ENCODE data around the gene KATNAL2. TPM values are rescaled to one million over a fixed set of nuclear protein-coding genes. Genes with fewer than 3 reads are reported as not detected.

KATNAL2 gene
- total and polyA plus RNA-seq, 4 donors = 1.5 to 8.0 (median 4.1) TPM

- Histone ChIP-seq H3K4me3 (no peak overlapping the region), H3K9me3 (ENCODE audit: control insufficient read depth in 4 of 4, insufficient read depth in 3 of 4, low read length in 3 of 4) (no peaks in the 10 kb centered on the region), H3K36me3 (ENCODE audit: control insufficient read depth in 4 of 4, insufficient read depth in 4 of 4, low read length in 4 of 4) (no peaks in the 10 kb centered on the region), H3K27ac (ENCODE audit: low read depth in 1 of 2, low read length in 1 of 2) (no peak overlapping the region), H3K27me3 (ENCODE audit: control insufficient read depth in 3 of 3, insufficient read depth in 3 of 3, low read length in 2 of 3) (no peaks in the 10 kb centered on the region), H3K4me1 (ENCODE audit: control insufficient read depth in 5 of 5, insufficient read depth in 5 of 5, low read length in 5 of 5) (peaks cover 0 to 2% (median 0%) of the 10 kb centered on the region in 5 donors), H3K9ac (ENCODE audit: insufficient read depth in 1 of 2, low read length in 2 of 2) (no peak overlapping the region)
- TF ChIP-seq, protein P1, sequence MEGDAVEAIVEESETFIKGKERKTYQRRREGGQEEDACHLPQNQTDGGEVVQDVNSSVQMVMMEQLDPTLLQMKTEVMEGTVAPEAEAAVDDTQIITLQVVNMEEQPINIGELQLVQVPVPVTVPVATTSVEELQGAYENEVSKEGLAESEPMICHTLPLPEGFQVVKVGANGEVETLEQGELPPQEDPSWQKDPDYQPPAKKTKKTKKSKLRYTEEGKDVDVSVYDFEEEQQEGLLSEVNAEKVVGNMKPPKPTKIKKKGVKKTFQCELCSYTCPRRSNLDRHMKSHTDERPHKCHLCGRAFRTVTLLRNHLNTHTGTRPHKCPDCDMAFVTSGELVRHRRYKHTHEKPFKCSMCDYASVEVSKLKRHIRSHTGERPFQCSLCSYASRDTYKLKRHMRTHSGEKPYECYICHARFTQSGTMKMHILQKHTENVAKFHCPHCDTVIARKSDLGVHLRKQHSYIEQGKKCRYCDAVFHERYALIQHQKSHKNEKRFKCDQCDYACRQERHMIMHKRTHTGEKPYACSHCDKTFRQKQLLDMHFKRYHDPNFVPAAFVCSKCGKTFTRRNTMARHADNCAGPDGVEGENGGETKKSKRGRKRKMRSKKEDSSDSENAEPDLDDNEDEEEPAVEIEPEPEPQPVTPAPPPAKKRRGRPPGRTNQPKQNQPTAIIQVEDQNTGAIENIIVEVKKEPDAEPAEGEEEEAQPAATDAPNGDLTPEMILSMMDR (IDR thresholded peaks at IDR 0.05; ENCODE audit: control extremely low read depth, extremely low read depth) = no peak
- 71 to 80% methylated on average over 13 of the region's 13 CpGs for WGBS, 2 donors
- DNase-seq = no peak
- ATAC-seq (ENCODE audit: insufficient read depth, low FRiP score) = no peak
Measured at GRCh38 chr18:47075098-47075883, 157.9 kb downstream of the KATNAL2 start.

GRCh38 chr18:47077111-47077510, 159.7 kb downstream of the KATNAL2 start:
- ATAC-seq (ENCODE audit: insufficient read depth, low FRiP score) (no peak), DNase-seq (no peak)
- H3K9me3 ChIP-seq (ENCODE audit: control insufficient read depth in 4 of 4, insufficient read depth in 3 of 4, low read length in 3 of 4) = no peaks in the 10 kb centered on the region
- no peak overlapping the region for H3K9ac ChIP-seq (ENCODE audit: insufficient read depth in 1 of 2, low read length in 2 of 2)
- no peak overlapping the region for H3K27ac ChIP-seq (ENCODE audit: low read depth in 1 of 2, low read length in 1 of 2)
- no peaks in the 10 kb centered on the region for H3K27me3 ChIP-seq (ENCODE audit: control insufficient read depth in 3 of 3, insufficient read depth in 3 of 3, low read length in 2 of 3)
- WGBS, 2 donors = 90 to 96% methylated on average over 7 of the region's 7 CpGs
- H3K36me3 ChIP-seq (ENCODE audit: control insufficient read depth in 4 of 4, insufficient read depth in 4 of 4, low read length in 4 of 4) = no peaks in the 10 kb centered on the region
- peaks cover 0 to 2% (median 0%) of the 10 kb centered on the region in 5 donors for H3K4me1 ChIP-seq (ENCODE audit: control insufficient read depth in 5 of 5, insufficient read depth in 5 of 5, low read length in 5 of 5)
- no peak overlapping the region for H3K4me3 ChIP-seq
- TF ChIP-seq, protein P1 (IDR thresholded peaks at IDR 0.05; ENCODE audit: control extremely low read depth, extremely low read depth) = no peak

DNA sequence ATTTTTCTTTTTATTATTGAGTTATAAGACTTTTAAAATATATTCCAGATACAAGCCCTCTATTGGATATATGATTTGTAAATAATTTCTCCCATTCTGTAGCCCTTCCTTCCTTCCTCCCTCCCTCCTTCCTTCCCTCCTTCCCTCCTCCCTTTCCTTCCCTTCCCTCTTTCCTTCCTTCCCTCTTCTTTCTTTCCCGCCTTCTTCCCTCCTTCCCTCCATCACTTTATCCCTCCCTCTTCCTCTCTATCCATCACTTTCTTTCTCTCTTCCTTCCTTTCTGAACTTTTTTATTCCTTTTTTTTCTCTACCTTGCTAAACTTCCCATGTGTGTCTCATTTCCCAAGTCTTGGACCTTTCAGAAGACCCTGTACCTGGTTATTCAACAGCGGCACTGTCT, 163.5 kb downstream of the KATNAL2 start:
- H3K4me3 ChIP-seq = no peak overlapping the region
- ATAC-seq (ENCODE audit: insufficient read depth, low FRiP score) (no peak), DNase-seq (no peak)
- H3K4me1 ChIP-seq (ENCODE audit: control insufficient read depth in 5 of 5, insufficient read depth in 5 of 5, low read length in 5 of 5) = peaks cover 0 to 2% (median 0%) of the 10 kb centered on the region in 5 donors
- H3K9ac ChIP-seq (ENCODE audit: insufficient read depth in 1 of 2, low read length in 2 of 2) = no peak overlapping the region
- H3K9me3 ChIP-seq (ENCODE audit: control insufficient read depth in 4 of 4, insufficient read depth in 3 of 4, low read length in 3 of 4) = no peaks in the 10 kb centered on the region
- TF ChIP-seq, protein P1 (IDR thresholded peaks at IDR 0.05; ENCODE audit: control extremely low read depth, extremely low read depth) = no peak
- no peaks in the 10 kb centered on the region for H3K36me3 ChIP-seq (ENCODE audit: control insufficient read depth in 4 of 4, insufficient read depth in 4 of 4, low read length in 4 of 4)
- H3K27ac ChIP-seq (ENCODE audit: low read depth in 1 of 2, low read length in 1 of 2) = no peak overlapping the region
- H3K27me3 ChIP-seq (ENCODE audit: control insufficient read depth in 3 of 3, insufficient read depth in 3 of 3, low read length in 2 of 3) = no peaks in the 10 kb centered on the region
- 90 to 97% methylated on average over 2 of the region's 2 CpGs for WGBS, 2 donors

All from lung (tissue), 12 donors.